GM19351 (cell line): ENCODE results near the gene CFAP61.
"Not testable (repeated sequence)": the region's sequence is repeated elsewhere in the genome, so short reads cannot be mapped to it uniquely, and the experiment has no call there.

Source experiments
- ATAC-seq: cut with Tn5 transposase; IDR thresholded peaks from one replicate; pipeline ENCODE4 v1.9.1; 2021; ENCODE audit warnings: mild to moderate bottlenecking, moderate library complexity; ENCODE audit not compliant: unreplicated experiment

CFAP61 gene

DNA sequence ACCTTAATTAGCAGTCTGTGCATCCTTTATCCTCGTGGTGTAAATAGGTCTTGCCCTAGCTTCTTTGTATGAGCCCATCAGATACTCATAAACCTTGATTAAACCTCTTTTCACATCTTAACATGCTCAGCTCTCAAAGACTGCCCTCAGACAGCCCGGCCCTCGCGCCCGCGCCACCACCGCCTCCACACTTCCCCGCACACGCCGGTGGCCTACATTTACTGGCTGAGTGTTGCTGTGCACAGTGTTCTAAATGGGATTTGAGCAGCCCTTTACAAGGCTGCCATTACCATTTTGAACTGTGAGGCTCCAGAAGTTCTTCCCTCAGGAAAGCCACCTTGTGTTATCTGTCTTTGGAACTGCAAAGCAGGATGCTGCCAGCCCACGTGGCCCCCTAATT, 252.6 kb downstream of the CFAP61 start:
- ATAC-seq = no peak

DNA sequence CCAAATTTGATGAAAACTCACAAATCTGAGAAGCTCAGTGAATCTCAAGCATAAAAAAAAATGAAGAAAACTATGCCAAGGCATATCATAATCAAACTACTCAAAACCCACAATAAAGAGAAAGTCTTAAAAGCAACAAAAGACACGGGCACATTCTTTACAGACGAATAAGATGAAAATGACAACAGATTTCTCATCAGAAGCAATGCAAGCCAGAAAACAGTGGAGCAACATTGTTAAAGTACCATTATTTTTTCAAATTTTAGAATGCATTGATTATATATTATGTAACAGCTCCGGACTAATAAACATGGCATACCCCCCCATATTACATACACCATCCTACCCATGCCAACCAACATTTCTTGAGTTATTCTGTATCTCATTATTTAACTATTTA, 260.2 kb downstream of the CFAP61 start:
- no peak for ATAC-seq

DNA sequence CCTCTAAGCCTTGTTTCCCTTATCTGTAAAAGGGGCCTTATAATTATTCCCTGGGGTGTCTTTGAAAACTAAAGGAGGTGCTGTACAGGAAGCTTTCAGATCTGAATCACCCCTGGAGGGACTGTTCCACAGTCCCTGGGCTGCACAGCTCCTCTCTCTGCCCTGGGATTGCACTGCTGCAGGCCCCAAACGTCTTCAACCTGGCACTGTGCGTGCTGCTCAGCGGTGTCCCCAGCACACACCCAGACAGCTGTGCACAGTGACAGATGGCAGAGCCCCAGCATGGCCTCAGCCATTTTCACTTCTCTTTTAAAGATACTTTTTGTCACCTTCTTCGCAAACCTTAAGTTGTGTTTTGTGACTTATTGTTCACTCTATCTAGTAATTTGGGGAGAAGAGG, 264.9 kb downstream of the CFAP61 start:
- ATAC-seq = peak; percentile 92

DNA sequence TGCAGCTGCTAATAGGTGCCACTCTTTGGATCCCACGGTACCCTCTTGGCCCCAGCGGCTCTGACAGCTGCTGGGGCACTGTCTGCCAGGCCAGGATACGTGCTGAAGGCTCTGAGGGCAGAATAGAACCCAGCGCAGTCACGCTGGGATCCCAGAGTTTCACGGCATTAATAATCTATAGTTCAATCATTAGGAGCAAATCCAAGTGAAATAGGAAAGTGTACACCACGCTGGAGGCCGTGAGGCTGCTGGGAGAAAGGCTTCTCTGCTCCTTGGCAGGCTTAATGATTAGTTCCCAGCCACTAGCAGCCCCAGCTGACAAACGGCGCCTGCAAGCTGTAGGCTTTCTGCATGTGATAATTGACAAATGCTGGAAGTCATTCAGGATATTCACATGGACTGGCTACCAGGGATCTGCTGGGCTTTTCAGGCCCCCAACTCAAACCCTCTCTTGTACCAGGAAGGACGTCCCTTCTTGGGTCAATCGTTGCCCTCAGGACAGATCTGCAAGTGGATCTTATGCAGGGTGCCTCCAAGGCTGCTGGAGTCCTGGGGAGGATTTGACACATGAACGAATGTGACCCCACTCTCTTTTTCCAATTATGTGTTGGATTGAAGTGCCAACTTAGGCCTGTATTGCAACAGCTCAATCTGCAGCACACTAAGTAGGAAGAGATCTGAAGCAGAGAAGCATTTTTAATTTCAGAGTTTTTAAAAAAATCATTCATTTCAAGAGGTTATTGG, 265.5 kb downstream of the CFAP61 start:
- ATAC-seq = peak; percentile 25

DNA sequence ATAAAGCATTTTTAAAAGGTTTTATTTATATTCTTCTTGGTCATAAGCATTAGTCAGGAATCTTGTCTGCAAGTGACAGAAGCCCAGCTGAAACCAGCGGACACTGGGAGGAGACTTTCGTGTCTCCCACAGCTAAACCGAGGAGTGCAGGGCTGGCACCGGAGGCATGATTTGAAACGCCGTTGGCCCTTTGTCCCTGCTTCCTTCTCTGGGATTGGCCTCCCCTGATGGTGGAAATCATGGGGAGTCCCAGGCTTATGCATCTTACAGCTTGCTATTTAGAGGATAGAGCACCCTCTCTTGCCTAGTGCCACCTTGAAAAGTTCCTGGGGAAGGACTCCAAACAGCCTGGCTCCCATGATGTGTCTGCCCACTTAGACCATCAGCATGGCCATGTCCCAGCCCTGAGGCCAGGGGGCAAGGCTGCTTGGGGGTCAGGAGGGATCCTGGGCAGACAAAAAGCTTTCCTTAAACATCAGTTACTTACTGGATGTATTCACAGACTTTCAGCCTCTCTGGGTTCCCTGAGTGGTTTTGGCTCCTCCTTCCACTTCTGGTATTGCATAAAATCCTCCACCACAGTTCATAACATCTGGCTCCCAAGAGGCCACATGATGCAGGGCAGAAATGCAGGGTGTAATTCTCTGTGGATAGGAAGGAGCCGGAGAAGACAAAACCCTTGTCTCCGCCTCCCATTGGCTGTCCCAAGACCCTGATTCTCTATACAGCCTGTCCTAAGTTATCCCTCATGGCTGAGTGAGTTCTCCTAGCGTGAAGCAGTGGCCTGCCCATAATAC, 266.2 kb downstream of the CFAP61 start:
- no peak for ATAC-seq

DNA sequence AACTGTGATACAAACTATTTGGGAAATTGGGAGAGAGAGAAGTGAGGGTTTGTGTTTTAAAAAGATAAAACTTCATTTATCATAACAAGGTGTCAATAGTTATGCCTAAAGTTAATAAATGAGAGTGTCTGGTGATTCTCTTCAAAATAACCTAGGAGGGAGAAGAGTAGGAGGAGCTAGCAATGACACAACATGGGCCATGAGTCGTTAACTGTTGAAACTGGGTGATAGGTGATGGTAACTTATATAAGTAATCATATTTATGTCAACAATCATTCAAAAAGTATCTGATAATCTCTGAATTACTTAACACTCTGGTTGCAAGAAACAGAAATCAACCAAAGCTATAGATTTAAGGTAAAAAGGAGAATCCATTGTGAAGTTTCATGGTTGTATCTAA, 268.8 kb downstream of the CFAP61 start:
- ATAC-seq = no peak

DNA sequence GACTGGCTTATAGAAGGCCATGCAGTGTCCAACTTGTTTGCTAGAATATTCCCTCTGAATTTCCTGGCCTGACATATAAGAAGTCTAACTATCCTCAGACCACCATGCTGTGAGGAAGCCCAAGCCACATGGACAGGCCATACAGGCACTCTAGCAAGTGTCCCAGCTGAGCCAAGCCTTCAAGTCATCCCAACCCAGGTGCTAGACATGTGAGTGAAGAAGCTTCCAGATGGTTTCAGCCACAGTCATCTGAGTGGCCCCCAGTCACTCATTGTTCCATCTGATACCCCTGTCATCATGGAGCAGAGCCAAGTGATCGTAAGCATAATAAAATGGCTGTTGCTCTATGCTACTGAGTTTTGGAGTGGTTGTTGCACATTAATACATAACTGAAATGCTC, 269.6 kb downstream of the CFAP61 start:
- no peak for ATAC-seq

DNA sequence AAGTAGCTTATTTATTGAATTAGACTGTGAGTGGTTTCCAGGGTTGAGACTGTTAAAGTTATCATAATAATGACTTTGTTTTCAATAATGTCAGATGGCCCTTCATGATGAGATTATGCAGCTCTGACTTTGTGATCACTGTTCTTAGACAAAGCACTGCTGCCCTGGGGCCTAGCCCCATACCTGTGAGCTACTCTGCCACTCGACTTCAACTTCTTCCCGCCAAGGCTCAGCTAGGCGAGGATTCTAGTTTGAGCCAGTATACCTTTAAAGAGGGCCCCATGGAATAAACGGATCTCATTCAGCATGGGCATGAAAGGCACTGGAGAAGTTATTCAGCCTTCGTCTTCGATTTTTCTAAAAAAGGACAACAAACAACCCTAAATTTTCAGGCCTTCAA, 270.6 kb downstream of the CFAP61 start:
- no peak for ATAC-seq

DNA sequence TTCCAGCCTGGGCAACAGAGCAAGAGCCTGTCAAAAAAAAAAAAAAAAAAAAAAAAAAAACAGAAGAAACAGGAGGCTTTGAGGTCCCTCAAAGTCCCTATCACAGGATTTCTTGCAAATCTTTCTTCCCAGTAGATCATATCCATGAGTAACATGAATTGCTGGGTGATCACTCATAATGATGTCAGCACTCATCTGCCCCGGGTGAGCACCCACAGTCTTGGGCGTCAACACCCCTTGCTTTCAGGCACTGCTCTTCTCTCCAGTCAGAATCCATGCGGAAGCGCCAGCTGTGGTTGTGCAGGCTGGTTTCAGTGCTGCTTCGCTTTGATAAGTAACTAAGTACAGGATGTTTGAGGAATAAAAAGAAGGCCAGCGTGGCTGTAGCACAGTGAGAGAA, 275.4 kb downstream of the CFAP61 start:
- ATAC-seq = no peak

DNA sequence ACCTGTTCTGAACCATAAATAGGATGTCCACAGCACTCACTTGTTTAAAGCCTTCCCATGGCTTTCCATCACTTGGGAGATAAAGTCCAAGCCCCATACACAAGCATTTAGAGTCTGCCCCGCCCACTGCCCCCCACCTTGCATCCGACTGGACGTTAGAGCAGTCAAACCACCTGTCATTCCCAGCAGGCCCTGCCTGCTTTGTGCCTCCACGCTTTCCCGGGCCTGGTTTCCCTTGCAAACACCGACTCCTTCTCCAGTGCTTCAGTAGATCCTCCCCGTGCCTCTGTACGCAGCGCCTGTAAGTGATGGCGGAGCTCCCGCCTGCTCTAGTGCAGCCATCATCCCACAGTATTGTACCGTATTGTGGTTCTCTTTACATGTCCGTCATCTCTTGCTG, 277.2 kb downstream of the CFAP61 start:
- no peak for ATAC-seq

DNA sequence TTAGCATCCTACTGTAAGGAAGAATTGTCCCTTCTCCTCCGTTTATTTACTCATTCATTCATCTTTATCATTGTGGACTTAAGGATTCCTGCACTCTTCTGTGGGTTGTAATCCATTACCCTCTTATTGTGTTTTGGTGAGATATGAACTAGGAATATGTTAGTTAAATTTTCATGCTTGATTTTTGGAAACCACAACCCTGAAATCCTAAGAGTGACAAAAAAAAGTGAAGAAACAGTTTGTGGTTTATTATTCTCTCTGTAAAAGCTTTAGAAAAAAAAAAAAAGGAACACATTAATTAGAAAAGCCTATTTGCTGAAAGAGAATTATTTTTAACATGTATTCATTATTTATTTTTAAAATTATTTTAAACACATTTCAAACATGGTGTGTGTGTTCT, 278.8 kb downstream of the CFAP61 start:
- no peak for ATAC-seq

DNA sequence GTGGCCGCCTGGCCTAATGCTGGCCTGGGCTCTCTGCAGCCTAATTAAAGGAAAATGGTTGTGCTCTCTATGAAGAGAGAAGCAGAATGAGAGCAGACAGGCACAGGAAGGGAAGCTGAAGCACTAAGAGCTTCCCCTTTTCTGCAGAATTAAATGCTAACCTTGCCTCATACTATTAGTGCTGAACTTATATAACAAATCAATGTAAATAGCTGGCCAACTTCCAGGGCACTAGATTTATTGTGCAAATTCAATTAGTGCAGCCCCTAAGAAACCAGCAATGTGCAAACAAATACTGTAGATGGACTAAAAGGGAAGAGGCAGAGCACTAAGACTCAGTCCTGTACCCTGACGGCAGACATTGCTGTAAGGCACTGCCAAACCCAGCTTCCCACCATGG, 279.5 kb downstream of the CFAP61 start:
- no peak for ATAC-seq

DNA sequence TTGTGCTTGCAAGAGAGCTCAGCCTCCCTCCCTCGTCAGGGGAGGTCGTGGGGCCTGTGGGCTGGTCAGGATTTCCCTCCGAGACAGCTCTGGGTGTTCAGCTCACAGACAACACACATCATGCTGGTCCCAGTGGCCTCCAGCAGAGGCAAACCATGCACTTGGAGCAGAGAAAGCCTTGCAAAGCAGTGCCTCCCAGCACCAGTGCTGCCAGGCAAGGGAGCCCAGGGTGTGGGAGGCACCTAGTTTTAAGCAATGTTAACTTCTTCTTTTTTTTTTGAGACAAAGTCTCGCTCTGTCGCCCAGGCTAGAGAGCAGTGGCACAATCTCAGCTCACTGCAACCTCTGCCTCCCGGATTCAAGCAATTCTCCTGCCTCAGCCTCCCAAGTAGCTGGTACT, 281.5 kb downstream of the CFAP61 start:
- ATAC-seq = peak; percentile 24

DNA sequence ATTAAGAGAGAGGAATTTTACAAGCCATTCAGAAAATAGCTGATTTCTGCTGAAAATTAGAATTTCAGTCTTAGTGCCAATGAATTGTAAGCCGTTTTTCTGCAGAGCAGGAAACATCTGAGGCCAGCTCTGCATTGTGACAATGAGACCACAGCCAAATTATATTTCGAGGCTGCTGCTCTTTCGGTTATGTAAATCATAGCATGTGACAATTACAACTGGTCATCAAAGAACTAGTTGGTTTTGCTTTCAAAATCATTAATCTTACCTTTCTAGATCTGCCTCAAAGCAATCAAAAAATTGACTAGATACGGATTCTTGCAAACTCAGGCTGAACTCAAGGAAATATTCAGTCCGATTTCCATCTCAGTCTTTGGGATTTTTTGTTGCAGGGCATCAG, 282.2 kb downstream of the CFAP61 start:
- ATAC-seq = peak; percentile 96

DNA sequence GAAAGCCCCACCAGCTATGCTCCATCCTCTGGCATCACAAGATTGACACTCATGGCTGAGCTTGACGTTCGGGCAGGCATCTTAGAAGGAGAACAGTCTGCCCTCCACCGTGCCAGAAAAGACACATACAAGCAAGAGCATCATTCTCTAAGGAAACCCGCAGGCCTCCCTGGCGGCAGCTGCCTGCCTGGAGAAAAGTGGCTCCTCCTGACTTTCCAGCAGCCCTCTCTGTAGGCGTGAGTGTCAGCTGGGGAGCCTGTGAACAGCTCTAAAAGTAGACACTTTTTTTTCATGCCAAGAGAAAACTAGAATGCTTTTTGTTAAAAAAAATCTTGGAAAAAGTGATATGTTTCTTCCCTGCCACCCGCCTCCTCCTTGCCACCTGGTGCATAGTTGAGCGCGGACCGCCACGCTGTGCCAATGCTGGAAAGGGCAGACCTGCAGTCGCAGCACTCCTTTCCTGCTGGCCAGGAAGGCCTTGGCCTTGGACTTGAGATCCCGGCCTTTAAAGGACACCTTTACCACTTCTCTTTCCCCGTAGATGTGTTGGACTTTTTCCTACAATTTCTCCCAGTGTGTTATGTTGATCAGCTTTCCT, 285.9 kb downstream of the CFAP61 start:
- ATAC-seq = no peak

DNA sequence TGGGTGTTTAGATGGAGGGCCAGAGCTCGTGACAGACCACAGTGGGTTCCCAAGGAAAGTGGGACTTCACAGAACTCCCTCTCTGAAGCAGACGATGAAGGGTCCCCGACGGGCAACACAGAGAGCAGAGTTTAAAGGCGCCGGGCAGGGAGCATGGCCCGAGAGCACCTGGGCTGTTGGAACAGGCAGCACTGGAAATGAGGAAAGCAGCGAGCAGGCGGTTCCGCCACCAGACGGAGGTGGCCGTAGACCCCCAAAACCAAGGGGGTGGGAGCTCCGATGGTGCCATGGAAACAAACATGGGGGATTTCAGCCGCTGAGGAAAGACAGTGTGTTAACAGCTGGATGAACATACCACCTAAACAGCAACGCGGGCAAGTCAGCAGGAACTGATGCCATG, 288.1 kb downstream of the CFAP61 start:
- no peak for ATAC-seq

DNA sequence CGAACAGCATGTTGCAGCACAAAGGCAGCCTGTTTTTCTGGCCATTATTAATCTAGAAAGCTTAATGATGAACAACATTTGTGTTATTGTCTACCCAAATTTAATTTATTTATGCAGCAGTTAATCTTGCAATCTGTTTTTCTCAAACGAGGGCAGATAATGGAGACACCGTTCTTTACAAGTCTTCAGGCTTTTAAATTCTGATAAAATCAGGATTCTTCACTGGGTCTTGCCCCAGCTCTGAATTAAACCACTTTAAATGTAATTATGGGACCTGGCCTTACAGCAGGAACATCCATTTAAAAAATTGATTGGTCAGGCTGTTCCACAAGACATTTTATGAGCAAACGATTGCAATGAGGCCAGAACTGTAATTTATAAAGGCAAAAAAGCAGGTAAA, 289.0 kb downstream of the CFAP61 start:
- ATAC-seq = no peak

DNA sequence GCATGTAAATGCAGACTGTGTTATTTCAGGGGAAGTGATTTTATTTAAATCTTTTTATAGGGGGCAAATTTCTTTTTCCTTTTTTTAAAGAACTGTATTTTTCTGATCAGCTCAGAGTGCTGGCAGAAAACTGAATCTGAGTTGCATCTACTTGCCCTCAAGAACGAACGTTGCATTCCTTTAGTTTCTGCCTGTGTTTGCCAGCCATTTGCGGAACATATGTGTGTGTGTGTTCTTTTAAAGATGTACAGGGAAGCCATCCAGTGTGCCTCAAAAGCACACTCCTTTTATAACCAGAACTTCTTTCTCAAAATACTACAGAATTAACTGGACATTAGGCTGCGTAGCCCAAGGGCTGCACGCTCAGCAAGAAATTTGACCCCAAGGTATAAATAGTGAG, 289.7 kb downstream of the CFAP61 start:
- no peak for ATAC-seq

DNA sequence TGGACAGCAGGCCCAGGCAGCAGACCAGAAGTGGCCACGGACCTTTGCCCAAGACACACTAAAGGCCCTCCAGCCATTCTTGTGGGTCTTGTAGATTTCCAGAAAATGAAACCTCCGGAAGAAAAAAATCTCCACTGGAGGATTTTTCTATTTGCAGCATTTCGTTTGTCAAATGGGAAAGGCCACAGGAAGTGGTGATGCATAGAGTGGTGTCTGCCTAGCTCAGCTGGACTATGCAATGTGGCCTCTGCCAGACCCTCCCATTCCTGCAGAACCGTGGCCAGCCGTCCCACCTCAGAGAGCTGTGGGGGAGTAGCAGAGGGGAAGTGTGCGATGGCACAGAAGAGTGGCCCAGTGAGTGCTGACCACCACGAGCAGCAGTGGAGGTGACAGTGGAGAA, 291.6 kb downstream of the CFAP61 start:
- no peak for ATAC-seq

DNA sequence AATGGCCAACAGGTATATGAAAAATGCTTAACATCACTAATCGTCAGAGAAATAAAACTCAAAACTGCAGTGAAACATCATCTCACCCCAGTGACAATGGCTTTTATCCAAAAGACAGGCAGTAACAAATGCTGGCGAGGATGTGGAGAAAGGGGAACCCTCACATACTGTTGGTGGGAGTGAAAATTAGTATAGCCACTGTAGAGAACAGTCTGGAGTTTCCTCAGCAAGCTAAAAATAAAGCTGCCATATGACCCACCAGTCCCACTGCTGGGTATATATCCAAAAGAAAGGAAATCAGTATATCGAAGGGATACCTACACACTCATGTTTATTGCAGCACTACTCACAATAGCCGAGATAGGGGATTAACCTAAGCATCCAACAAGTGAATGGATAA, 292.1 kb downstream of the CFAP61 start:
- no peak for ATAC-seq

DNA sequence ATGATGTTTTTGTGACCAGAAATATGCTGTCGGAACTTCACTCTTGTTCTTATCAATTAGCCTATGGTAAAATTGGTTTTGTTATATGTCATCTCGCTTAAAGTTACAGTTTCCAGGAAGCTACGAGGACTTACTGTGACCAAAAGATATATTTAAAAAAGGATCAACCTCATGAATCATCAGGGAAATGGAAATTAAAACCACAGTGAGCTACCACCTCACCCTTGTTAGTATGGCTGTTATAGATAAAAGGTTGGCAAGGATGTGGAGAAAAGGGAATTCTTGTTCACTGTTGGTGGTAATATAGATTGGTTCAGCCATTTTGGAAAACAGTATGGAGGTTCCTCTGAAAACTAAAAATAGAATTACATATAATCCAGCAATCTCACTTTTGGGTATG, 301.2 kb downstream of the CFAP61 start:
- ATAC-seq = no peak

DNA sequence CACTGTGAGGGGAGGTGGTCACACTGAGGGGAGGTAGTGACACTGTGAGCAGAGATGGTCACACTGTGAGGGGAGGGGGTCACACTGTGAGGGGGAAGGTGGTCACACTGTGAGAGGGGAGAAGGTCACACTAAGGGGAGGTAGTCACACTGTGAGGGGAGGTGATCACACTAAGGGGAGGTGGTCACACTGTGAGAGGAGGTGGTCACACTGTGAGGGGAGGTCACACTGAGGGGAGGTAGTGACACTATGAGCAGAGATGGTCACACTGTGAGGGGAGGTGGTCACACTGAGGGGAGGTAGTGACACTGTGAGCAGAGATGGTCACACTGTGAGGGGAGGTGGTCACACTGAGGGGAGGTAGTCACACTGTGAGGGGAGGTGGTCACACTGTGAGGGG, 303.2 kb downstream of the CFAP61 start:
- not testable (repeated sequence) for ATAC-seq
